Upper lobe of right lung (tissue), 1 donor: Measurements from ENCODE around the gene CD81. TPM values are rescaled to one million over a fixed set of nuclear protein-coding genes. Genes with fewer than 3 reads are reported as not detected.

Experiments
- ATAC-seq: fragments of 200-7000 bp; cut with Tn5 transposase; one replicate; pipeline ENCODE4 v1.9.1; 2020; ENCODE audit warnings: mild to moderate bottlenecking, moderate library complexity
- DNase-seq: peaks from one replicate; pipeline ENCODE4 v3.0.0-alpha.2; 2020
- H3K27ac ChIP-seq: fragments of 200-600 bp; one replicate; pipeline ENCODE4 v1.8.0; 2022
- H3K27me3 ChIP-seq: fragments of 200-600 bp; one replicate; pipeline ENCODE4 v1.8.0; 2022; ENCODE audit warnings: mild to moderate bottlenecking
- H3K36me3 ChIP-seq: fragments of 200-600 bp; one replicate; pipeline ENCODE4 v1.8.0; 2022
- H3K4me1 ChIP-seq: fragments of 200-600 bp; one replicate; pipeline ENCODE4 v1.8.0; 2022
- H3K4me3 ChIP-seq: fragments of 200-600 bp; one replicate; pipeline ENCODE4 v1.8.0; 2022; ENCODE audit warnings: mild to moderate bottlenecking
- H3K9me3 ChIP-seq: fragments of 200-600 bp; one replicate; pipeline ENCODE4 v1.8.0; 2022
- CTCF ChIP-seq: fragments of 200-600 bp; IDR thresholded peaks from one replicate; pipeline ENCODE4 v1.8.0; 2022; ENCODE audit warnings: antibody characterized with exemption
- intact Hi-C: fragments of 100-400 bp; cut with DNase I; formaldehyde crosslinking; loops from one replicate; pipeline ENCODE4 v1.11.0; 2022
- total RNA-seq: library from RNA; stranded (reverse); fragmentation: NEBNext Ultra II Directional; extraction: Animal tissue kit (Norgen Biotek cat#: 25700); gene quantifications from one replicate; pipeline ENCODE4 v1.2.1, GENCODE V29; 2021
- donor health status: DM: no; HTN: yes; CAD: no; lungs with severe emphysema.

CD81 gene
- total RNA-seq, 1 donor from 2014 or later = 801 TPM

- ATAC-seq (no peak), DNase-seq (no peak)
- no peak for TF ChIP-seq CTCF
- Histone ChIP-seq H3K4me3 (no peak overlapping the region), H3K27ac (no peak overlapping the region), H3K36me3 (no peaks in the 10 kb centered on the region), H3K4me1 (no peaks in the 10 kb centered on the region), H3K9me3 (no peaks in the 10 kb centered on the region), H3K27me3 (no peaks in the 10 kb centered on the region)
- intact Hi-C loops = no loop called here
Observed at GRCh38 chr11:2345050-2345449, 32.1 kb upstream of the CD81 start.

GRCh38 chr11:2346014-2346413, 31.1 kb upstream of the CD81 start:
- no peaks in the 10 kb centered on the region for H3K4me1 ChIP-seq
- H3K9me3 ChIP-seq = no peaks in the 10 kb centered on the region
- H3K36me3 ChIP-seq = no peaks in the 10 kb centered on the region
- no peaks in the 10 kb centered on the region for H3K27me3 ChIP-seq
- no peak overlapping the region for H3K27ac ChIP-seq
- intact Hi-C loops = no loop called here
- no peak for ATAC-seq
- H3K4me3 ChIP-seq = no peak overlapping the region
- peak; percentile 26 for DNase-seq
- TF ChIP-seq CTCF = no peak

- intact Hi-C loops = no loop called here
- no peak for TF ChIP-seq CTCF
- DNase-seq (peak; percentile 40), ATAC-seq (no peak)
- no peaks in the 10 kb centered on the region for H3K9me3 ChIP-seq
- no peaks in the 10 kb centered on the region for H3K4me1 ChIP-seq
- H3K4me3 ChIP-seq = no peak overlapping the region
- H3K27me3 ChIP-seq = no peaks in the 10 kb centered on the region
- H3K36me3 ChIP-seq = no peaks in the 10 kb centered on the region
- no peak overlapping the region for H3K27ac ChIP-seq
Observed at GRCh38 chr11:2346586-2347307, 30.4 kb upstream of the CD81 start.

GRCh38 chr11:2347308-2347830, 29.7 kb upstream of the CD81 start:
- intact Hi-C loops = no loop called here
- Histone ChIP-seq H3K9me3 (no peaks in the 10 kb centered on the region), H3K27ac (no peak overlapping the region), H3K4me3 (no peak overlapping the region), H3K27me3 (no peaks in the 10 kb centered on the region), H3K36me3 (no peaks in the 10 kb centered on the region), H3K4me1 (no peaks in the 10 kb centered on the region)
- no peak for TF ChIP-seq CTCF
- DNase-seq (peak; percentile 38), ATAC-seq (no peak)

- no peaks in the 10 kb centered on the region for H3K9me3 ChIP-seq
- H3K4me3 ChIP-seq = no peak overlapping the region
- no peak for DNase-seq
- no peak for TF ChIP-seq CTCF
- H3K27ac ChIP-seq = no peak overlapping the region
- ATAC-seq = no peak
- H3K36me3 ChIP-seq = no peaks in the 10 kb centered on the region
- no peaks in the 10 kb centered on the region for H3K27me3 ChIP-seq
- no peaks in the 10 kb centered on the region for H3K4me1 ChIP-seq
- intact Hi-C loops = no loop called here
Observed at GRCh38 chr11:2348986-2349385, 28.1 kb upstream of the CD81 start.

- no peaks in the 10 kb centered on the region for H3K36me3 ChIP-seq
- H3K27me3 ChIP-seq = no peaks in the 10 kb centered on the region
- DNase-seq = peak; percentile 28
- no peak overlapping the region for H3K27ac ChIP-seq
- intact Hi-C loops = no loop called here
- no peaks in the 10 kb centered on the region for H3K9me3 ChIP-seq
- ATAC-seq = no peak
- no peaks in the 10 kb centered on the region for H3K4me1 ChIP-seq
- no peak for TF ChIP-seq CTCF
- H3K4me3 ChIP-seq = no peak overlapping the region
Observed at GRCh38 chr11:2351701-2352100, 25.4 kb upstream of the CD81 start.
